ENCODE measurements around the gene HS6ST1. TPM values are rescaled to one million over a fixed set of nuclear protein-coding genes. Genes with fewer than 3 reads are reported as not detected.

Gene HS6ST1
- total and polyA plus RNA-seq, 2 donors (not counting 1 experiment from before 2014, with no cell fraction given), result 7.8 to 22.7 TPM

- intact Hi-C loops (cut with micrococcal nuclease), result no loop called here
- ChIA-PET POLR2A (interaction anchor here (0.6 kb wide), 1 partner anchor 1087 kb away, joined by 4 read pairs; no protein-coding TSS in a partner anchor), CTCF (no interaction called here)
- no peak for TF ChIP-seq CTCF (IDR thresholded peaks at IDR 0.05)
- TF ChIP-seq EZH2 (IDR thresholded peaks at IDR 0.05; ENCODE audit: borderline replicate concordance, insufficient read depth, low read depth, low read length, poor library complexity, severe bottlenecking), result no peak
- DNase-seq, result no peak
- Histone ChIP-seq H3K27me3 (replicated peaks in 1 of 4; ENCODE audit: control extremely low read depth in 1 of 4, control insufficient read depth in 3 of 4, insufficient read depth in 4 of 4, low read length in 3 of 4) (no peaks in the 10 kb centered on the region), H2AFZ (ENCODE audit: insufficient read depth, low read depth, low read length, poor library complexity, severe bottlenecking) (no peak overlapping the region), H3K27ac (ENCODE audit: low read length in 2 of 2) (no peak overlapping the region), H3K9me3 (ENCODE audit: control extremely low read depth in 1 of 3, control insufficient read depth in 2 of 3, insufficient read depth in 1 of 3, low read length in 2 of 3) (peaks cover 1 to 19% (median 12%) of the 10 kb centered on the region in 3 donors), H3K79me2 (ENCODE audit: control insufficient read depth, insufficient read depth, low read length) (peaks cover 5% of the 10 kb centered on the region), H3K4me3 (ENCODE audit: control extremely low read depth in 1 of 5, extremely low read depth in 1 of 5, insufficient read depth in 1 of 5, low read depth in 2 of 5, low read length in 4 of 5) (no peak overlapping the region), H3K36me3 (replicated peaks in 1 of 2; ENCODE audit: control extremely low read depth in 1 of 2, control insufficient read depth in 1 of 2, extremely low read depth in 1 of 2, insufficient read depth in 2 of 2, low read length in 1 of 2) (peaks cover 0 to 17% of the 10 kb centered on the region in 2 experiments), H3K4me2 (replicated peaks; ENCODE audit: low read depth, low read length, poor library complexity, severe bottlenecking) (no peak overlapping the region), H3K4me1 (ENCODE audit: control insufficient read depth in 2 of 2, insufficient read depth in 2 of 2, low read length in 2 of 2) (no peaks in the 10 kb centered on the region), H3K9ac (ENCODE audit: low read length) (no peak overlapping the region), H4K20me1 (ENCODE audit: control insufficient read depth, insufficient read depth, low read length, poor library complexity, severe bottlenecking) (peaks cover 6% of the 10 kb centered on the region)
- Mint-ChIP-seq H3K27me3 (no peaks in the 10 kb centered on the region), H3K9me3 (ENCODE audit: insufficient read depth) (peaks cover 2% of the 10 kb centered on the region), H3K27ac (no peak overlapping the region), H3K4me3 (no peak overlapping the region), H3K4me1 (no peaks in the 10 kb centered on the region)
- ATAC-seq (ENCODE audit: low read depth), result no peak
- WGBS (ENCODE audit: insufficient coverage), result 90% methylated on average over 18 of the region's 18 CpGs
Observed at GRCh38 chr2:128270672-128271596, 47.7 kb downstream of the HS6ST1 start.

All from B cell (primary cell).